GM23338 (cell line): ENCODE results near the gene ZMYM4.

Source experiments
- CREB1 ChIP-seq: fragments of 250-450 bp; sonication (Bioruptor Pico); IDR thresholded peaks from 2 replicates; pipeline ENCODE4 v1.5.0; 2020; ENCODE audit warnings: low read depth, mild to moderate bottlenecking, moderate library complexity
- CTCF ChIP-seq, 2 experiments: fragments of 200-600 bp in 1 of 2; sonication (generic) in 1 of 2; conservative IDR thresholded peaks; 2 replicates each; pipeline versions ENCODE4 v1.5.1 to v1.6.1; 2016 to 2017; ENCODE audit warnings: antibody characterized with exemption in 2 of 2, low read depth in 2 of 2, mild to moderate bottlenecking in 2 of 2, moderate library complexity in 1 of 2
- EZH2 ChIP-seq: fragments of 200-600 bp; sonication (generic); IDR thresholded peaks from one replicate; pipeline ENCODE4 v1.8.0; 2017; ENCODE audit warnings: antibody characterized with exemption, mild to moderate bottlenecking, low read depth; ENCODE audit not compliant: unreplicated experiment
- ZNF331 ChIP-seq: fragments of 250-450 bp; sonication (Bioruptor Pico); IDR thresholded peaks from 2 replicates; pipeline ENCODE4 v1.5.0; 2020; ENCODE audit warnings: low read depth, mild to moderate bottlenecking, moderate library complexity

- TF ChIP-seq ZNF331 (CRISPR knock-in tag) (no peak), CTCF (conservative IDR thresholded peaks at IDR 0.05; ENCODE audit: low read depth in 2 of 2) (no peak), EZH2 (no peak), CREB1 (CRISPR knock-in tag) (no peak)
Observed at GRCh38 chr1:35290452-35290851, 21.9 kb downstream of the ZMYM4 start.
